GM12878 (cell line): Measurements from ENCODE around the gene TUBB1. TPM values are rescaled to one million over a fixed set of nuclear protein-coding genes. Genes with fewer than 3 reads are reported as not detected.
A peak's percentile ranks its signal among the peaks of the same experiment; 100 is the strongest.

Source experiments
- ATAC-seq: fragments of 200-7000 bp; cut with Tn5 transposase; 3 replicates; pipeline ENCODE4 v1.9.1; 2020; ENCODE audit warnings: mild to moderate bottlenecking, moderate library complexity
- BruUV-seq: library from RNA; stranded (reverse); fragments of 400-500 nt; replicated peaks from 2 replicates; lab custom pipeline; 2021; lab: Mats Ljungman, UMichigan
- CTCF ChIA-PET: fragments of 300-600 bp; sonication (Branson Sonifier 250); formaldehyde crosslinking; extraction: SDS; loops from one replicate; lab custom pipeline; 2021; ENCODE audit warnings: inconsistent platforms; lab: Yijun Ruan, JAX
- POLR2A ChIA-PET: fragments of 350-600 bp; formaldehyde crosslinking; extraction: SDS; loops from one replicate; lab custom pipeline; 2021; ENCODE audit warnings: inconsistent platforms; lab: Charles Lee
- RAD21 ChIA-PET: fragments of 300-600 bp; sonication (Branson Sonifier 250); formaldehyde crosslinking; loops from one replicate; lab custom pipeline; 2023; ENCODE audit warnings: antibody characterized with exemption; ENCODE audit not compliant: unreplicated experiment; lab: Charles Lee
- SMC1A ChIA-PET: fragments of 300-600 bp; sonication (Branson Sonifier 250); formaldehyde crosslinking; loops from one replicate; lab custom pipeline; 2023; ENCODE audit not compliant: unreplicated experiment, uncharacterized antibody; lab: Charles Lee
- DNase-seq: peaks from one replicate; pipeline ENCODE4 v3.0.0-alpha.2; 2011; ENCODE audit warnings: low read depth, low spot score
- FAIRE-seq: peaks from 3 replicates; lab custom pipeline; 2011; peaks lifted over from hg19 to GRCh38; lab: Jason Lieb, UNC
- H2AFZ ChIP-seq: 2 replicates; pipeline ENCODE4 v1.6.0; 2011; ENCODE audit warnings: low read depth, low read length, control low read depth; ENCODE audit not compliant: control insufficient read depth
- H3K27ac ChIP-seq: 2 replicates; pipeline ENCODE4 v1.5.1; 2011; ENCODE audit warnings: control low read depth; ENCODE audit not compliant: control insufficient read depth, insufficient read depth
- H3K27me3 ChIP-seq, 2 experiments: replicated peaks in 1 of 2; 2 replicates each; pipeline versions ENCODE4 v1.6.0 to v1.6.1; 2011; ENCODE audit warnings: low read length in 1 of 2; ENCODE audit not compliant: control insufficient read depth in 2 of 2, insufficient read depth in 2 of 2
- H3K36me3 ChIP-seq, 2 experiments: 2 replicates each; pipeline ENCODE4 v1.5.1; 2011; ENCODE audit warnings: low read length in 1 of 2; ENCODE audit not compliant: control insufficient read depth in 2 of 2, insufficient read depth in 2 of 2
- H3K4me1 ChIP-seq: 2 replicates; pipeline ENCODE4 v1.6.1; 2011; ENCODE audit warnings: mild to moderate bottlenecking, low read length, moderate library complexity, mixed read lengths; ENCODE audit not compliant: control insufficient read depth, insufficient read depth
- H3K4me2 ChIP-seq: 2 replicates; pipeline ENCODE4 v1.6.0; 2011; ENCODE audit warnings: control low read depth; ENCODE audit not compliant: control insufficient read depth, insufficient read depth
- H3K4me3 ChIP-seq: fragments of 200-600 bp; sonication (generic); 2 replicates; pipeline ENCODE4 v1.5.1; 2016
- H3K79me2 ChIP-seq: 2 replicates; pipeline ENCODE4 v1.6.0; 2011; ENCODE audit warnings: low read length; ENCODE audit not compliant: control insufficient read depth, insufficient read depth
- H3K9ac ChIP-seq: 2 replicates; pipeline ENCODE4 v1.8.0; 2011; ENCODE audit warnings: low read length, control low read depth, mixed read lengths; ENCODE audit not compliant: control insufficient read depth, insufficient read depth
- H3K9me3 ChIP-seq: replicated peaks from 3 replicates; pipeline ENCODE4 v1.5.1; 2011; ENCODE audit warnings: mild to moderate bottlenecking, low read length; ENCODE audit not compliant: control insufficient read depth, insufficient read depth
- H4K20me1 ChIP-seq: 2 replicates; pipeline ENCODE4 v1.6.0; 2011; ENCODE audit not compliant: control insufficient read depth, insufficient read depth
- BACH1 ChIP-seq: fragments of 450-650 bp; IDR thresholded peaks from 2 replicates; pipeline ENCODE4 v1.6.1; 2017; ENCODE audit warnings: mild to moderate bottlenecking, borderline replicate concordance
- HDAC6 ChIP-seq: fragments of 200-600 bp; sonication (generic); IDR thresholded peaks from one replicate; pipeline ENCODE4 v1.8.0; 2017; ENCODE audit warnings: antibody characterized with exemption; ENCODE audit not compliant: unreplicated experiment
- MEF2A ChIP-seq: IDR thresholded peaks from 2 replicates; pipeline ENCODE4 v1.6.1; 2011; ENCODE audit warnings: low read depth, mild to moderate bottlenecking, low read length, moderate library complexity; ENCODE audit not compliant: insufficient read depth
- NBN ChIP-seq: fragments of 450-650 bp; IDR thresholded peaks from 2 replicates; pipeline ENCODE4 v1.6.1; 2016
- POLR2A ChIP-seq: IDR thresholded peaks from 2 replicates; pipeline ENCODE4 v1.6.1; 2011; ENCODE audit warnings: low read depth, mild to moderate bottlenecking, low read length
- POU2F2 ChIP-seq: IDR thresholded peaks from 3 replicates; pipeline ENCODE4 v1.6.1; 2011; ENCODE audit warnings: low read depth, mild to moderate bottlenecking, low read length, borderline replicate concordance
- RCOR1 ChIP-seq: conservative IDR thresholded peaks from 2 replicates; pipeline ENCODE4 v1.6.1; 2012; ENCODE audit warnings: low read depth, low read length, improper control_type of control experiment
- RUNX3 ChIP-seq: IDR thresholded peaks from 2 replicates; pipeline ENCODE4 v1.6.1; 2012; ENCODE audit warnings: low read length, inconsistent platforms
- SMAD1 ChIP-seq: fragments of 450-650 bp; IDR thresholded peaks from 2 replicates; pipeline ENCODE4 v1.6.1; 2018; ENCODE audit warnings: mild to moderate bottlenecking, low read depth; ENCODE audit not compliant: partially characterized antibody
- SPI1 ChIP-seq: IDR thresholded peaks from 2 replicates; pipeline ENCODE4 v1.6.1; 2011; ENCODE audit warnings: low read depth, mild to moderate bottlenecking, low read length, moderate library complexity, borderline replicate concordance; ENCODE audit not compliant: insufficient read depth
- TAF1 ChIP-seq: IDR thresholded peaks from 2 replicates; pipeline ENCODE4 v1.6.1; 2011; ENCODE audit warnings: mild to moderate bottlenecking, low read depth, low read length, borderline replicate concordance
- TARDBP ChIP-seq: IDR thresholded peaks from 2 replicates; pipeline ENCODE4 v1.6.1; 2016; ENCODE audit warnings: borderline replicate concordance
- YY1 ChIP-seq: IDR thresholded peaks from 2 replicates; pipeline ENCODE4 v1.6.1; 2011; ENCODE audit warnings: low read depth, mild to moderate bottlenecking, low read length
- ZNF207 ChIP-seq: fragments of 450-650 bp; IDR thresholded peaks from 2 replicates; pipeline ENCODE4 v1.6.1; 2014; ENCODE audit warnings: antibody characterized with exemption, mild to moderate bottlenecking, borderline replicate concordance
- ZNF622 ChIP-seq: fragments of 450-650 bp; IDR thresholded peaks from 2 replicates; pipeline ENCODE4 v1.6.1; 2017; ENCODE audit warnings: mild to moderate bottlenecking, inconsistent platforms
- WGBS: methylation state at CpG from one replicate; pipeline ENCODE4 v1.1.6; 2016; ENCODE audit warnings: low lambda C conversion rate; ENCODE audit not compliant: insufficient replicate concordance, insufficient coverage; ENCODE audit errors: missing lambda C conversion rate; 5-methylcytosine and 5-hydroxymethylcytosine counted together
- in situ Hi-C: fragments of 300-500 bp; cut with MboI; formaldehyde crosslinking; loops from 9 replicates; pipeline ENCODE4 v1.14.3; 2018; ENCODE audit warnings: mixed read lengths
- intact Hi-C: fragments of 100-400 bp; cut with micrococcal nuclease; formaldehyde crosslinking; loops from one replicate; pipeline ENCODE4 v1.14.2; 2022; ENCODE audit not compliant: unreplicated experiment
- polyA plus RNA-seq, 11 experiments: library from polyadenylated mRNA; depleted of rRNA in 4 of 11; unstranded in 6 of 11; stranded (reverse) in 5 of 11; fragments of >200 nt; fragmentation: Nextera tagmentation in 4 of 11; fragmentation: Illumina TruSeq in 1 of 11; extraction: Ambion mirVana in 4 of 11; extraction: Trizol in 1 of 11; gene quantifications; 1 replicate in 1 of 11; 2 replicates in 10 of 11; pipeline versions ENCODE4 v1.2.1 to v1.2.3, GENCODE V29; 2011 to 2016; ENCODE audit warnings: inconsistent platforms in 2 of 11, missing spikeins in 2 of 11, low read depth in 1 of 11
- total RNA-seq, 4 experiments: library from RNA; depleted of rRNA in 3 of 4; stranded (reverse); fragments of >200 nt in 3 of 4; fragmentation: Illumina TruSeq in 1 of 4; extraction: Trizol in 1 of 4; gene quantifications; 2 replicates each; pipeline versions ENCODE4 v1.2.1 to v1.2.3, GENCODE V29; 2013 to 2021
- TF ChIP-seq, protein P1 (sequence below): IDR thresholded peaks from 2 replicates; pipeline ENCODE4 v1.6.1; 2011; ENCODE audit warnings: borderline replicate concordance, low read depth, mild to moderate bottlenecking, moderate library complexity, low read length; ENCODE audit not compliant: insufficient read depth, poor library complexity, severe bottlenecking
- TF ChIP-seq, protein P2 (sequence below): fragments of 450-650 bp; IDR thresholded peaks from 2 replicates; pipeline ENCODE4 v1.6.1; 2016; ENCODE audit warnings: mild to moderate bottlenecking

The TUBB1 gene
- total and polyA plus RNA-seq, 10 of the 15 experiments (the other 5 are each of a cell fraction or from before 2014, with no cell fraction given), result 0.02 to 0.20 (median 0.06) TPM; not detected in 3

DNA sequence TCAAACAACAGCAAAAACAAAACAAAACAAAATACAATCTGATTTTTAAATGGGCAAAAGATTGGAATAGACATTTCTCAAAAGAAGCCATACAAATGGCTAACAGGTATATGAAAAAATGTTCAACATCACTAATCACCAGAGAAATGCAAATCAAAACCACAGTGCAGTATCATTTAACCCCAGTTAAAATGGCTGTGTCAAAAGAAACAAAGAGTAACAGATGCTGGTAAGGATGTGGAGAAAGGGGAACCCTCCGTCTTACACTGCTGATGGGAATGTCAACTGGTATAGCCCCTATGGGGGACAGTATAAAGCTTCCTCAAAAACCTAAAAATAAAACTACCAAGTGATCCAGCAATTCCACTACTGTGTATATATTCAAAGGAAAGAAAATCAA lies 49.1 kb upstream of the TUBB1 start:
- no peaks in the 10 kb centered on the region for H3K27me3 ChIP-seq
- peak overlapping the region; percentile 25; the same call in 1 of the 2 replicates for H3K4me2 ChIP-seq
- 0% methylated on average over 1 of the region's 1 CpG for WGBS
- H2AFZ ChIP-seq, result no peak overlapping the region
- H3K79me2 ChIP-seq, result no peaks in the 10 kb centered on the region
- no peak overlapping the region for H3K27ac ChIP-seq
- DNase-seq (no peak), FAIRE-seq (peak; percentile 38), ATAC-seq (peak; percentile 79)
- CTCF ChIA-PET, result no interaction called here
- H3K36me3 ChIP-seq, result no peaks in the 10 kb centered on the region
- in situ Hi-C loops (no loop called here), intact Hi-C loops (no loop called here)
- H3K4me3 ChIP-seq, result no peak overlapping the region
- no peak overlapping the region for H3K9ac ChIP-seq
- peaks cover 9% of the 10 kb centered on the region; the same call in 1 of the 2 replicates for H3K4me1 ChIP-seq
- POLR2A ChIA-PET, result no interaction called here
- TF ChIP-seq RUNX3, result peak; percentile 57; the same call in 1 of the 2 replicates
- TF ChIP-seq YY1, result 0 out of 2 replicates have a peak, but pooled peaks have one; percentile 12
- peak; percentile 48 for TF ChIP-seq SPI1
- TF ChIP-seq MEF2A, result no peak
- no peak for TF ChIP-seq SMAD1
- peak; percentile 73; the same call in 1 of the 3 replicates for TF ChIP-seq POU2F2
- TF ChIP-seq TARDBP, result no peak
- SMC1A ChIA-PET, result interaction anchor here (0.6 kb wide), 1 partner anchor 62 kb away, joined by 3 read pairs; no protein-coding TSS in a partner anchor
- RAD21 ChIA-PET, result interaction anchor here (1.6 kb wide), 1 partner anchor 10 kb away, joined by 3 read pairs; no protein-coding TSS in a partner anchor
- no peaks in the 10 kb centered on the region; the same call in 1 of the 3 replicates for H3K9me3 ChIP-seq
- no peaks in the 10 kb centered on the region for H4K20me1 ChIP-seq
- no TSS peak for BruUV-seq

DNA sequence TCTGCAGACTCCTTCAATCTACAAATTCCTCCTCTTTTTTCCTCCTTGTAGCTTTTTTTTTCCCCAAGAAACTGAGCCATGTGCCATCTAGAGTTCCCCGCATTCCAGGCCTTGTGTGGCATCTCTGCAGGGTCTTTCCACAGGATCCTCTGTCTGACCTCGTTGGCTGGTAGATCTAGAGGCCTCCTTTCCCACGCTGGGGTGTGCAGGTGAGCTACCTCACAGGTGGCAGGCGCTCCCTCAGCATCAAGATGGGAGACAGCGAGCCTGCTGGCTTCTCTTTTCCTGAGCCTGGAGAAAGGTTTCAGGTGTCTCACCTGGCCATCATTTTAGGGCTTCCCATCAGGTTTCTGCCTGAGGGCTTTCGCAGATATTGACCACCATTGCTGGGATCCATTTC lies 47.8 kb upstream of the TUBB1 start:
- Histone ChIP-seq H3K4me2 (no peak overlapping the region), H3K4me3 (no peak overlapping the region), H3K27ac (no peak overlapping the region), H4K20me1 (no peaks in the 10 kb centered on the region), H3K36me3 (no peaks in the 10 kb centered on the region), H3K79me2 (no peaks in the 10 kb centered on the region), H3K27me3 (no peaks in the 10 kb centered on the region), H3K4me1 (peaks cover 9% of the 10 kb centered on the region; the same call in 1 of the 2 replicates), H2AFZ (no peak overlapping the region), H3K9me3 (peaks cover 2% of the 10 kb centered on the region; the same call in 2 of the 3 replicates), H3K9ac (no peak overlapping the region)
- BruUV-seq, result no TSS peak
- WGBS, result 66% methylated on average over 6 of the region's 6 CpGs
- ChIA-PET POLR2A (interaction anchor here (0.8 kb wide), 1 partner anchor 11 kb away, joined by 6 read pairs; no protein-coding TSS in a partner anchor), RAD21 (no interaction called here), CTCF (interaction anchor here (1.0 to 1.1 kb wide), 2 partner anchors 33 to 65 kb away, joined by 3 read pairs; no protein-coding TSS in a partner anchor), SMC1A (interaction anchor here (1.1 to 1.9 kb wide), 4 partner anchors 11 to 106 kb away, joined by 3 to 5 read pairs (median 3); no protein-coding TSS in a partner anchor)
- in situ Hi-C loops, result no loop called here
- DNase-seq (no peak), FAIRE-seq (no peak), ATAC-seq (no peak)
- intact Hi-C loops, result no loop called here
- no peak for TF ChIP-seq ZNF622
- TF ChIP-seq TAF1, result no peak
- TF ChIP-seq, protein P1, sequence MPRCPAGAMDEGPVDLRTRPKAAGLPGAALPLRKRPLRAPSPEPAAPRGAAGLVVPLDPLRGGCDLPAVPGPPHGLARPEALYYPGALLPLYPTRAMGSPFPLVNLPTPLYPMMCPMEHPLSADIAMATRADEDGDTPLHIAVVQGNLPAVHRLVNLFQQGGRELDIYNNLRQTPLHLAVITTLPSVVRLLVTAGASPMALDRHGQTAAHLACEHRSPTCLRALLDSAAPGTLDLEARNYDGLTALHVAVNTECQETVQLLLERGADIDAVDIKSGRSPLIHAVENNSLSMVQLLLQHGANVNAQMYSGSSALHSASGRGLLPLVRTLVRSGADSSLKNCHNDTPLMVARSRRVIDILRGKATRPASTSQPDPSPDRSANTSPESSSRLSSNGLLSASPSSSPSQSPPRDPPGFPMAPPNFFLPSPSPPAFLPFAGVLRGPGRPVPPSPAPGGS, result no peak
- TF ChIP-seq BACH1, result no peak
- TF ChIP-seq RCOR1, result no peak
- no peak for TF ChIP-seq ZNF207
- no peak for TF ChIP-seq POLR2A
- no peak for TF ChIP-seq HDAC6
- TF ChIP-seq NBN, result no peak
- TF ChIP-seq, protein P2, sequence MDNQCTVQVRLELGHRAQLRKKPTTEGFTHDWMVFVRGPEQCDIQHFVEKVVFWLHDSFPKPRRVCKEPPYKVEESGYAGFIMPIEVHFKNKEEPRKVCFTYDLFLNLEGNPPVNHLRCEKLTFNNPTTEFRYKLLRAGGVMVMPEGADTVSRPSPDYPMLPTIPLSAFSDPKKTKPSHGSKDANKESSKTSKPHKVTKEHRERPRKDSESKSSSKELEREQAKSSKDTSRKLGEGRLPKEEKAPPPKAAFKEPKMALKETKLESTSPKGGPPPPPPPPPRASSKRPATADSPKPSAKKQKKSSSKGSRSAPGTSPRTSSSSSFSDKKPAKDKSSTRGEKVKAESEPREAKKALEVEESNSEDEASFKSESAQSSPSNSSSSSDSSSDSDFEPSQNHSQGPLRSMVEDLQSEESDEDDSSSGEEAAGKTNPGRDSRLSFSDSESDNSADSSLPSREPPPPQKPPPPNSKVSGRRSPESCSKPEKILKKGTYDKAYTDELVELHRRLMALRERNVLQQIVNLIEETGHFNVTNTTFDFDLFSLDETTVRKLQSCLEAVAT, result no peak
